Measurements from ENCODE around the gene WASHC2A. TPM values are rescaled to one million over a fixed set of nuclear protein-coding genes. Genes with fewer than 3 reads are reported as not detected.
"Not testable (repeated sequence)": the region's sequence is repeated elsewhere in the genome, so short reads cannot be mapped to it uniquely, and the experiment has no call there.

The WASHC2A gene
- total RNA-seq, 3 donors from 2014 or later: 40.1 to 52.5 (median 41.3) TPM

- H3K27ac ChIP-seq; H3K36me3 ChIP-seq; DNase-seq (ENCODE audit: low spot score in 2 of 2); H3K27me3 ChIP-seq; intact Hi-C loops (cut with DNase I; ENCODE audit: low total_unique reads); H3K4me1 ChIP-seq; H3K9me3 ChIP-seq; H3K4me3 ChIP-seq: not testable (repeated sequence)
Measured at GRCh38 chr10:50059946-50060345, 7.8 kb upstream of the WASHC2A start.

- H3K4me1 ChIP-seq: not testable (repeated sequence)
Measured at GRCh38 chr10:50061548-50061947, 6.2 kb upstream of the WASHC2A start.

GRCh38 chr10:50063100-50063499 is 4.7 kb upstream of the WASHC2A start:
- H3K36me3 ChIP-seq: no peaks in the 10 kb centered on the region
- H3K4me1 ChIP-seq: no peaks in the 10 kb centered on the region
- H3K27me3 ChIP-seq: no peaks in the 10 kb centered on the region
- no peaks in the 10 kb centered on the region for H3K9me3 ChIP-seq
- intact Hi-C loops (cut with DNase I; ENCODE audit: low total_unique reads): no loop called here
- H3K4me3 ChIP-seq: no peak overlapping the region
- no peak overlapping the region for H3K27ac ChIP-seq
- DNase-seq (ENCODE audit: low spot score in 2 of 2): no peak
- TF ChIP-seq POLR2A (IDR thresholded peaks at IDR 0.05) (no peak), CTCF (IDR thresholded peaks at IDR 0.05) (no peak), POLR2AphosphoS5 (IDR thresholded peaks at IDR 0.05) (no peak)

More at GRCh38 chr10:50061548-50061947, 6.2 kb upstream of the WASHC2A start:
- H3K4me3 ChIP-seq; H3K36me3 ChIP-seq; H3K27me3 ChIP-seq; DNase-seq (ENCODE audit: low spot score in 2 of 2); H3K9me3 ChIP-seq; H3K27ac ChIP-seq; intact Hi-C loops (cut with DNase I; ENCODE audit: low total_unique reads): not testable (repeated sequence)

GRCh38 chr10:50068352-50068659 is 552 bp downstream of the WASHC2A start:
- DNase-seq (ENCODE audit: low spot score in 2 of 2); H3K4me1 ChIP-seq; intact Hi-C loops (cut with DNase I; ENCODE audit: low total_unique reads); H3K36me3 ChIP-seq; H3K27me3 ChIP-seq; H3K9me3 ChIP-seq: not testable (repeated sequence)
- Histone ChIP-seq H3K27ac (peak overlapping the region in 1 of 2 donors; percentile 75), H3K4me3 (peak overlapping the region; percentile 67 to 92 (median 78))

GRCh38 chr10:50075139-50075538 is 7.4 kb downstream of the WASHC2A start:
- H3K27ac ChIP-seq; H3K9me3 ChIP-seq; intact Hi-C loops (cut with DNase I; ENCODE audit: low total_unique reads); H3K4me1 ChIP-seq; H3K27me3 ChIP-seq; H3K4me3 ChIP-seq; H3K36me3 ChIP-seq; DNase-seq (ENCODE audit: low spot score in 2 of 2): not testable (repeated sequence)

GRCh38 chr10:50075544-50075943 is 7.8 kb downstream of the WASHC2A start:
- H3K4me3 ChIP-seq; H3K27ac ChIP-seq; H3K27me3 ChIP-seq; H3K9me3 ChIP-seq; intact Hi-C loops (cut with DNase I; ENCODE audit: low total_unique reads); H3K4me1 ChIP-seq; DNase-seq (ENCODE audit: low spot score in 2 of 2); H3K36me3 ChIP-seq: not testable (repeated sequence)

GRCh38 chr10:50091304-50091703 is 23.6 kb downstream of the WASHC2A start:
- H3K27ac ChIP-seq; H3K4me3 ChIP-seq; H3K4me1 ChIP-seq; H3K36me3 ChIP-seq; H3K27me3 ChIP-seq; DNase-seq (ENCODE audit: low spot score in 2 of 2); H3K9me3 ChIP-seq; intact Hi-C loops (cut with DNase I; ENCODE audit: low total_unique reads): not testable (repeated sequence)

GRCh38 chr10:50092928-50093327 is 25.2 kb downstream of the WASHC2A start:
- H3K27ac ChIP-seq; H3K4me3 ChIP-seq; H3K9me3 ChIP-seq; H3K27me3 ChIP-seq; H3K4me1 ChIP-seq; DNase-seq (ENCODE audit: low spot score in 2 of 2); H3K36me3 ChIP-seq; intact Hi-C loops (cut with DNase I; ENCODE audit: low total_unique reads): not testable (repeated sequence)

GRCh38 chr10:50094630-50095029 is 26.9 kb downstream of the WASHC2A start:
- H3K27me3 ChIP-seq; H3K9me3 ChIP-seq; H3K4me3 ChIP-seq; H3K36me3 ChIP-seq; H3K27ac ChIP-seq; H3K4me1 ChIP-seq; DNase-seq (ENCODE audit: low spot score in 2 of 2); intact Hi-C loops (cut with DNase I; ENCODE audit: low total_unique reads): not testable (repeated sequence)

GRCh38 chr10:50095402-50095801 is 27.6 kb downstream of the WASHC2A start:
- H3K27me3 ChIP-seq; H3K4me3 ChIP-seq; H3K4me1 ChIP-seq; H3K27ac ChIP-seq; intact Hi-C loops (cut with DNase I; ENCODE audit: low total_unique reads); H3K9me3 ChIP-seq; DNase-seq (ENCODE audit: low spot score in 2 of 2); H3K36me3 ChIP-seq: not testable (repeated sequence)

GRCh38 chr10:50096722-50097121 is 29.0 kb downstream of the WASHC2A start:
- intact Hi-C loops (cut with DNase I; ENCODE audit: low total_unique reads); H3K36me3 ChIP-seq: not testable (repeated sequence)

GRCh38 chr10:50098645-50099044 is 30.9 kb downstream of the WASHC2A start:
- H3K9me3 ChIP-seq; intact Hi-C loops (cut with DNase I; ENCODE audit: low total_unique reads); H3K4me1 ChIP-seq; H3K27ac ChIP-seq; DNase-seq (ENCODE audit: low spot score in 2 of 2); H3K36me3 ChIP-seq; H3K27me3 ChIP-seq; H3K4me3 ChIP-seq: not testable (repeated sequence)

More at GRCh38 chr10:50096722-50097121, 29.0 kb downstream of the WASHC2A start:
- not testable (repeated sequence) for H3K4me1 ChIP-seq; H3K27ac ChIP-seq; H3K4me3 ChIP-seq; H3K9me3 ChIP-seq; H3K27me3 ChIP-seq; DNase-seq (ENCODE audit: low spot score in 2 of 2)

- H3K27me3 ChIP-seq; H3K36me3 ChIP-seq; intact Hi-C loops (cut with DNase I; ENCODE audit: low total_unique reads); H3K9me3 ChIP-seq; H3K27ac ChIP-seq; DNase-seq (ENCODE audit: low spot score in 2 of 2); H3K4me3 ChIP-seq; H3K4me1 ChIP-seq: not testable (repeated sequence)
Measured at GRCh38 chr10:50101139-50101582, 33.4 kb downstream of the WASHC2A start.

Measured in breast epithelium (tissue), 4 donors.